GM18867 (cell line): ENCODE measurements around the gene PER1.

ENCODE experiments used
- ATAC-seq: cut with Tn5 transposase; IDR thresholded peaks from one replicate; pipeline ENCODE4 v1.9.1; 2021; ENCODE audit warnings: mild to moderate bottlenecking, moderate library complexity; ENCODE audit not compliant: unreplicated experiment

PER1 gene, protein sequence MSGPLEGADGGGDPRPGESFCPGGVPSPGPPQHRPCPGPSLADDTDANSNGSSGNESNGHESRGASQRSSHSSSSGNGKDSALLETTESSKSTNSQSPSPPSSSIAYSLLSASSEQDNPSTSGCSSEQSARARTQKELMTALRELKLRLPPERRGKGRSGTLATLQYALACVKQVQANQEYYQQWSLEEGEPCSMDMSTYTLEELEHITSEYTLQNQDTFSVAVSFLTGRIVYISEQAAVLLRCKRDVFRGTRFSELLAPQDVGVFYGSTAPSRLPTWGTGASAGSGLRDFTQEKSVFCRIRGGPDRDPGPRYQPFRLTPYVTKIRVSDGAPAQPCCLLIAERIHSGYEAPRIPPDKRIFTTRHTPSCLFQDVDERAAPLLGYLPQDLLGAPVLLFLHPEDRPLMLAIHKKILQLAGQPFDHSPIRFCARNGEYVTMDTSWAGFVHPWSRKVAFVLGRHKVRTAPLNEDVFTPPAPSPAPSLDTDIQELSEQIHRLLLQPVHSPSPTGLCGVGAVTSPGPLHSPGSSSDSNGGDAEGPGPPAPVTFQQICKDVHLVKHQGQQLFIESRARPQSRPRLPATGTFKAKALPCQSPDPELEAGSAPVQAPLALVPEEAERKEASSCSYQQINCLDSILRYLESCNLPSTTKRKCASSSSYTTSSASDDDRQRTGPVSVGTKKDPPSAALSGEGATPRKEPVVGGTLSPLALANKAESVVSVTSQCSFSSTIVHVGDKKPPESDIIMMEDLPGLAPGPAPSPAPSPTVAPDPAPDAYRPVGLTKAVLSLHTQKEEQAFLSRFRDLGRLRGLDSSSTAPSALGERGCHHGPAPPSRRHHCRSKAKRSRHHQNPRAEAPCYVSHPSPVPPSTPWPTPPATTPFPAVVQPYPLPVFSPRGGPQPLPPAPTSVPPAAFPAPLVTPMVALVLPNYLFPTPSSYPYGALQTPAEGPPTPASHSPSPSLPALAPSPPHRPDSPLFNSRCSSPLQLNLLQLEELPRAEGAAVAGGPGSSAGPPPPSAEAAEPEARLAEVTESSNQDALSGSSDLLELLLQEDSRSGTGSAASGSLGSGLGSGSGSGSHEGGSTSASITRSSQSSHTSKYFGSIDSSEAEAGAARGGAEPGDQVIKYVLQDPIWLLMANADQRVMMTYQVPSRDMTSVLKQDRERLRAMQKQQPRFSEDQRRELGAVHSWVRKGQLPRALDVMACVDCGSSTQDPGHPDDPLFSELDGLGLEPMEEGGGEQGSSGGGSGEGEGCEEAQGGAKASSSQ (N-terminal part only)

DNA sequence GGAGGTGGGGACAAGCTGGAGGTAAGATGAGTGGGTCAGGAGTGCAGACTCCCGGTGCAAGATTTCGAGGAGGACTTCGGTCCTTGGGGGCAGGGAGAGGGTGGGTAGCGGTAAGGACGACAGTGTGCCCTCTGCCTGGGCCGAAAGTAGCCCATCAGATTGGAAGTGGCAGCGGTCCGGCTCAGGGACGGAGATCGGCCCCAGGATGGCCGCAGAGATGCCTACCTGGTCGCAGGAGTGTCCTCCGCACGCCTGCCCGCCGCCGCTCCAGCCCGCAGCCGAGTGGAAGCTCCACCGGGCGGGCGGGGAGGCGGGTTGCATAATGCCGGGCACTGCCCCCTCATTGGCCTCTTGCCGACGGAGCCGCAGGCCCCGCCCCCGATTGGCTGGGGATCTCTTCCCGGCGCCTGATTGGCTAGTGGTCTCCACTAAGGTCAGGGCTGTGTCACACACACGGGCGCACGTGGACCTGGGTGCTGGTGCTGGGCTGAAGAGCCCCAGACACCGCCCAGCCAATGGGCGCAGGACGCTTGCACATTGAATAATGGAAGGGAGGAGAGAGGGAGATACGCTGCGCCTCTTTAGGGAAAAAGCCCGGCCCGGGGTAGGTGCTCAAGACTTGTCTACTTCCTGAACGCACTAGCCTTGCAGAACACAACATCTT lies at the start of gene PER1:
Gene PER1, minus strand, starts transcription at position 293 of the 664 bp plus-strand sequence. CDS start 1,698 bp downstream, outside the sequence.
- ATAC-seq = no peak

DNA sequence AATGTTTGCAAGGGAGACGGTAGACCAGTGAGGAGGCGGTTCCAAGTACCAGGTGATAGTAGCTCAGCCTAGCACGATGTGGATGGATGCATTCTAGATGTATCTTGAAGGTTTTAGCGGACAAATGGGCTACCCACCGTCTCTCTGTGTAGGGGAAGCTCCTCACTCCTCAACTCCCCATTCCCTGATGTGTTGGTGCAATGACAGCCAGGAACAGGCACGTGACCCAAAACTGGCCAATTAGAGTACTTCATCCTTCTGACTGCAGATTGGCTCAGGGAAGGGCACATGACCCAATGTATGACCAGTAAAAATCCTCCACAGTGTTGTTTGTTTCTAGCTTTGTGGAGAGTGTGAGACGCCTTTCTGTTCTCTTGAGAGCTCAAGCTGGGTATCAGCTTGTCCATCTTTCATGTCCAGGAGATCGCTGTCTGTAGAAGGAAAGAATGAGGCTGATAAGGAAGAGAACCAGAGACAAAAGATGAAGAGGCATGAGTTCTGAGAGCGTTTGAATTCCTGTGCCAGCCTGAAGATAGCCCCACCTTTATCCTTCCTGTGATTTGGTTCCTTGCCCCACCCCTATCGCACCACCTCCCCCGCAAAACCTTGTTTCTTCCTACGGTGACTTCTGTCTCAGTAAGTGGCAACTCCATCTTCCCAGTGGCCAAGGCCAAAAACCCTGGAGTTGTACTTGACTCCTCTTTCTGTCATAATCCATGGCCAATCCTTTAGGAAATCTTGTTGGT lies 40.0 kb upstream of the PER1 start:
- no peak for ATAC-seq

DNA sequence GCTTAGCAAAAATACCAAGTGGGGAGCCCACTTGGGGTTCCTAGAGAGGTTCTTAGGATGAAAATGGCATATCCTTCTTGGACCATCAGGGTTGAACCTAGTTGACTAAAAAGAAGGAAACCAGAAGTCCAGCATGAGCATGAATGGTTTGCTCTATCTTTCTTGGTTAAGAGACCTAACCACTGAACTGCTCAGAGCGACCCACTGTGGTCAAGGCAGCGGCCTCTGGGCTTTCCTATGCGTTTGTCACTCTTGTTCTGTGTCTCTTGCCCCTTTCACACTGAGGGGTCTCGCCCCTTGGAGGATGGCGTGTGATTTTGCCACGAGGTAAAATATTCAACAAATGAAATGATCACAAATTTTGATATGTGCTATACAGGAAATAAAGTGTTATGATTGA lies 38.3 kb upstream of the PER1 start:
- ATAC-seq = no peak

DNA sequence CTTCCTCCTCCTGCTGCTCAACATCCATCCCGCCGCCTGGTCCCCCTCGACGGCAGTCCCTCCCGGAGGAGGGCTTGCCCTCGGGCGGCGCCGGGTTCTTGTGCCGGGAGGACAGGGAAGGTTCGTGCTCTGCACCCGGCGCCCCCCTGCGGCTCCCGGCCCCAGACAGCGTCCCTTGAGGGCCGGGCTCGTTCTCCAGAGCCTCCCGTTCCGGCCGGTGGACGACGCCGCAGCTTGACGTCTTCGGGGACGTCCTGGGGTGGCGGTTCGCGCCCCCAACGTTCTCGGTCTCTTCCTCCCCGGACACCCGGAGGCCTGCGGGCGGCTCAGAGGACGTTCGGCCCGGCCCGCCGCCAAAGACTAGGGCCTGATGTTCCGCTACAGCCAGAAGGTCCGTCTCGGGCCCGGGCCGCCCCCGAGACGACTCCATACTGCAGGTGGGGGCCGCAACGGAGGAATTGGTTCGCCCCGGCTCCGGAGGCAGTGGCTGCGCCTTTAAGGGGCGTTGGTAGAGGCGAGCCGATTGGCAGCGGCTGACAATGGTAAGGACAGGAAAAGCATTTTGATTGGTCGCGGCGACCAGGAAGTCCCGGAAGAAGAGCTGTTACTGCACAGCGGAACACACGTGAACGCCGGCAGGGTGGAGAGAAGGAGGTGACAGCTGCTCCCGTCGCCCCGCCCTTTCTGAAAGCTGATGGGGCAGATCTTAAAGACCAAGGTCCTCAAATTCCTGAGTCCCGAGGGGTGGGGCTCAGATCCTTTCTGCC lies 37.7 kb upstream of the PER1 start, which contains the start of gene BORCS6:
Gene BORCS6, minus strand, starts transcription at position 470 of the 767 bp plus-strand sequence. Its CDS starts 40 bp downstream, at position 430.
- ATAC-seq = peak; percentile 49

DNA sequence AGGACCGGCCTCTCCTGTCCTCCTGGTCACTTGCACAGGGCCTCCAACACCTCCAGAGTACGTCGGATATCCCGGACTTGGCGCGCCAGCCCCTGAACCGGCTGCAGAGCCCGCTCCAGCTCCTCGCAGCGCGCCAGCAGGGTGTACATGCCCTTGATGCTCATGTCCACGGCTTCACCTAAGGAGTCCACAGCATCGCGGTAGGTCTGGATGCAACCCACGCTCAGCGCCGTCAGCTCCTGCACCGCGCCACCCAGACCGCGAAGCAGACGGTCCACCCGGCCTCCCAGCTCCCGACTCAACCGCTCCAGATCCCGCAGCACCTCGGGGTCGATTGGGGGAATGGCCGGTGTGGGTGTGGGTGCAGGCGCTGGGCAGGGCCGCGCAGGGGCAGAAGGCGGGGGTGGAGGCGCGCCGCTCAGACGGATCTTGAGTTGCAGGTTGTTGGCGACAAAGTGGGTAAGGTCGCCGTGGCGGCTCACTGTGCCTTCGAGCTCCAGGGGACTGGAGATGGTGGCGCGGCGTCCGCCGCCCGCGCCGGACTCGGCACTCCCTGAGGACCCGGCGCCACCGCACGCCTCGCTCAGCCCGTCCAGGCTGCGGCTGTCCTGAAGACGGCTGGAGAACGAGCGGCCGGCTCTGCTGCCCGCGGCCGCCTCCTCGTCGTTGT lies 37.0 kb upstream of the PER1 start:
- peak; percentile 0 for ATAC-seq

DNA sequence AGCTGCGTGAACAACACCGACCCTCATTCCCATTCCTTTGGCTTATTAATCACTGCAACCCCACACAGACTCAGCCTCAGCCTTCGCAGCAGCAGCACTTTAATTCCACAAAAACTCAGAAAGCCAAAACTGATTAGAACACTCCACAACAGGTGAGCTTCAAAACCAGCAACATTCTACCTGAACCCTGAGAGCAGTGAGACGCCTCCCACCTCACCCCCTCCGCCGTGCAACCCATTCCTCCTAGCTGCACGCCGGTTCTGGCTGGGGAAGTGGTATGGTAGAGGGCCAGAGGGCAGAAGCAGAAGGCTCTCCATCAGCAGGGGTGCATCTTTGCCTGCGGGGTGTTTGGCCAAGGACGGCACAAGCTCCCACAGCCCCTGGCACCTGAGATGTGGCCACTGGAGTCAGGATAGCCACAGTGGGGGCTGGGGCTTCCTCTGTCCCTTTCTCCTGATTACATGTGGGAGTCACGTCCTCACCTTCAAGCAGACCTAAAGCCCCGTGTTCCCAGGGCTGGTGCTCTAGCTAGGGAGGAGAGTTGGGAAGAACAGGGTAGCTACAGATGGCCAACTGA lies 36.1 kb upstream of the PER1 start:
- no peak for ATAC-seq

DNA sequence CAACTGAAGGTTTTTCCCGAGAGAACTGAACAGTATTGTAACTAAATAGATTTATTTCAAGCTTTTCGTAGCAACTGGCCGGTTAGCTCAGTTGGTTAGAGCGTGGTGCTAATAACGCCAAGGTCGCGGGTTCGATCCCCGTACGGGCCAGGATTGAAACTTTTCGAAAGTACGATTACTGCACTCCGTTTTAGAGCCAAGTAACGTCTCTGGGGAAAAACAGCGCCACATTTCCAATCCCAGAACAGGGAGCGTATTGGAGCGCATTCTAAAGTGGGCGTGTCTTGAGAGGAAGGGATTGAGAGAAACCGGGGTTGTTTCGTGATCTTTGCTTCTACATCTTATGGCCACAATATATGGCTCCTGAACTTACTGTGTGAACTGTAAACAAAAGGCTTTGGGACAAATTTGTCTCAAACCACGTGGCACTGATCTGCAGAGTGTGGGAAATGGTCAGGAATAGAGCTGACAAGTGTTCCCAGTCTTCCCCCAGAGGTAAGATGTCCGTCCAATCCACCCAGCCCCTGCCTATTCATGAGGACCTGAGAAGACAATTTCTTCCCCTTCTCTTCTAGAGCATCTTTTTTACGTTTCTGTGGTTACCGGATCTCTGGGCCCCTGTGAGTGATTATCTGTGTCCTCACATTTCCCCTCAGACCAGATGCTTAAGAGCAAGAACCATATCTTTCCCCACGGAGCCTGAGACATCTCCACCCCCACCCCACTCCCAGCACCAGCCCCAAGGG lies 35.5 kb upstream of the PER1 start:
- ATAC-seq = peak; percentile 26

DNA sequence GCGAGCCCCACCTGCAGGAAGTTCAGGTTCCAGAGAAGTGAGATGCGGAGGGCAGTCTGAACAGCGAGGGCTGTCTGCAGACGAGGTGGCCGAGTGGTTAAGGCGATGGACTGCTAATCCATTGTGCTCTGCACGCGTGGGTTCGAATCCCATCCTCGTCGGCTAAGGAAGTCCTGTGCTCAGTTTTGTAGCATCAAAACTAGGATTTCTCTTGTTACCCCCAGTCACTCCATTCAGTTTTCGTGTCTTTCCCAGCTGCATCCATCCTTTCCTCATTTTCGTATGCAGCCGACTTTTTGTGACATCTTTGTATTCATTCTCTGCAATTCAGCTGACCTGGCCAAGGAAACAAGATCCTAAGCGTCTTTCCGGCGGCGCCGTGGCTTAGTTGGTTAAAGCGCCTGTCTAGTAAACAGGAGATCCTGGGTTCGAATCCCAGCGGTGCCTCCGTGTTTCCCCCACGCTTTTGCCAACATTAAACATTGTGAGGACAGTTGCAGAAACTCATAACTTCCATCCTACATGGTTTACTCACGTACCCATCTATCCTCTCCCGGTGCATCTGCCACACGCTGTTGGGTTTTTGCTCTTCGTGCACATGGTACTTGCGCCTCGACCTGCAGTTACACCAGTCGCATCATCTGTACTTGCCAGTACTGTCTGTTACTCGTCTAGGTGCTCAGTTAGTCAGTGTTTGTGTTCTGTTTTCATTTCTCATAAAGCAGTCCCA lies 34.7 kb upstream of the PER1 start:
- peak; percentile 26 for ATAC-seq

DNA sequence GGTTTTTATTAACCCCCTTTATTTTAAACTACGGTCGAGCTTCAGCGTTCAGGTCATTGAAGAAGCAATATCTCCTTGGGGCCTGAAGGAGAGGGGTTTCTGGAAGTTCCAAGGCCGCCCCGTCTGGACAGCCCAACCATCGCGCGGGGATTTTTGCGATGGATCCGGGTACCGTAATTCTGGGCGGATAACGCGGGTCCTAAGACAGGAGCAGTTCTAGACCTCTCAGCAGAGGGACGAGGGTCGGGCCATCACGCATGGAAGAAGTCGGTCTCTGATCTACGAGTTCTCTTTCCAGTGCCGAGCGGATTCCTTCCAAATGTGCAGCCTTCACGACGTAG lies 34.2 kb upstream of the PER1 start:
- peak; percentile 0 for ATAC-seq

DNA sequence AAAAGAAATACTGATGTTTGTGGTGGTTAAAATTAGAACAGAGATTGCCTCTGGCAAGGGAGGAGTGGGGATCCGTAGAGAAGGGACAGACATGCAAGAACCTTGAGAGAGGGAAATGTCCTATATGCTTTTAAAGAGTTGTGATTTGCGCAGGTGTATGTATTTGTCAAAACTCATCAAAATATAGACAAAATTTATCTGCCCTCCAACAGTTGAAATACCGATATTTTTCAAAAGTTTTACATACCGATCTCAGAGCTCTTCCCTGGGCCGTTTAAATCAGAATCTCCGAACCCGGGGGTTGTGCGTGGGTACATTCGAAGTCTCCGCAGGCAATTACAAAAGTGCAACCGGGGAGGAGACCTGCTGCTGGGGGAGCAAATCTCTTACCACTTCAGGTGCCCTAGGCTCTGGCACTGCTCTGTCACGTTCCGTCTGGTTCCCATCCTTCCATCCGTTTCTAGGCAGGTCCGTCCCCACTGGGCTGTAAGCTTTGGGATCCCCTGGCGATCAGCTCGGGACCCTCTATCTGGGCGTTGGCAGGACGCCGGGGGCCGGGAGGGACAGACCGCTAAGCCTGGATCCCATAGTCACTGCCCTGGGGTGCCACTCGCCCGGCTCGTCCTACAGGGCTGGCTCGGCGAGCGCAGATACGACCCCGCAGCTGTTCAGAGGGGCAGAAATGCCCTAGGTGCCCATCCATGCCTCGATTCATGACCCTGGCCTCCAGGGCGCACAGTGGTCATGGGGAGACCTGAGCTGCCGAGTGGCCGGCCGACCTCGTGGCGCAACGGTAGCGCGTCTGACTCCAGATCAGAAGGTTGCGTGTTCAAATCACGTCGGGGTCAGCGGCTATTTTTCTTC lies 33.6 kb upstream of the PER1 start:
- no peak for ATAC-seq

DNA sequence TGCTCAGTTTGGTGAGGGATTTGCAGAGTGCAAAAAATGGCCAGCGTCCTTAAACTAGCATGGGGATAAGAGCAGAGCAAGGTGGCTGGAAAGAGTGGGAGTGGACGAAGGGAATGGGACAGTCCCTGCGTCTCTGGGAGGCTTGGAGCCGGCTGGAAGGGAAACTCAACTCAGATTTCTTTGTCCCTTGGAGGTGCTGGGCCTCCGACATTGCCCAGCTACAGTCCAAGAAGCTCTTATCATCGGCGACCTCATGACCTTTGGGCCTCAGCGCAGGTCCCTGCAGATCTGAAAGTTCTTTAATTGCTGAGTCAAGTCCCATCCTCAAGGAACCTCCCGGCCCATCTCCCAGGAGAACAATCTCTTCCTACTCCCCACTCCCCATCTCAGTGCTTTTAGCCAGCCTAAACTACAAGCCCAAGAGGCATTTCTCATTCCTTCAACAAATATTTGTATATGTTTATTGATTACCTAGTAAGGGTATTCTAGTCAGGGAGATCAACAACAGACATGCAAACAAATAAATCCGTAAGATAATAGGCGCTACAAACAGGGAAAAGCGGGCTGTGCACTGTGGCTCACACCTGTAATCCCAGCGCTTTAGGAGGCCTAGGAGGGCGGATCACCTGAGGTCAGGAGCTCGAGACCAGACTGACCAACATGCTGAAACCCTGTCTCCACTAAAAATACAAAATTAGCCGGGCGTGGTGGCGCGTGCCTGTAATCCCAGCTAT lies 25.0 kb upstream of the PER1 start:
- no peak for ATAC-seq

DNA sequence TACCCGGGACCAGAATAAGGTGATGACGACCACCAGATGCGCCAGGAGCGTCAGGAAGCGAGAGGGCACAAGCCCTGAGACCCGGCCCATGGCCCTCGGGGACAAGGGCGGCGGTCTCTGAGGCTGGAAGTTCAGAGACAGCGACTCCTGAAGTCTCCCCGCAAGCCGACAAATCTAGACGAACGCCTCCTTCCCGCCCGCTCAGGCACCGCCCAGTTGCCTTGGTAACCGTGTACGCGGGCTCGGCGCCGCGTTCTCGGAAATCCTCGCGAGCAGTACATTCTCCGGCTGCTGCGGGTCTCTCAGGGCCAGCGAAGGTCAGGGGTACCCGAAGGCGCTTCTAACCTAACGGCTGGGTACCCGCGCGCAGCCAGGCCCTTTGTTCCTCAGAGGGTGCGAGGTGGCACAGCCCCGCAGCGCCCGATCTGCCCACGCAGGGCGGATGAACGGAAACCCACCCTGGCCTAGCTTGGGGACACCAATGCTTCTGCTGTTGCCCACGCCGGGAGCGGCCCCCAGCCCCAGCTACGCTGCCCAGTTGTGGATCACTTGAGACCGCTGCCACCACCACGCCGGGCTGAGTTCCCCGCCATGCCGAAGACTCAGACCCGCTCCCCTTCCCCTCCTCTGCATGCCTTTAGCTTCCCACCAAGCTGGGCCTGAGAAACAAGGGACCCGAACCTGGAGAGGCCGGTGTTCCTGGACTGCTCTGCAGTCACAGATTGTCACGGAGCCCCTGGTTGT lies 24.2 kb upstream of the PER1 start, which contains the start of gene TMEM107:
Gene TMEM107, minus strand, starts transcription at position 184 of the 744 bp plus-strand sequence. Its CDS starts 94 bp downstream, at position 90.
- ATAC-seq = peak; percentile 41

DNA sequence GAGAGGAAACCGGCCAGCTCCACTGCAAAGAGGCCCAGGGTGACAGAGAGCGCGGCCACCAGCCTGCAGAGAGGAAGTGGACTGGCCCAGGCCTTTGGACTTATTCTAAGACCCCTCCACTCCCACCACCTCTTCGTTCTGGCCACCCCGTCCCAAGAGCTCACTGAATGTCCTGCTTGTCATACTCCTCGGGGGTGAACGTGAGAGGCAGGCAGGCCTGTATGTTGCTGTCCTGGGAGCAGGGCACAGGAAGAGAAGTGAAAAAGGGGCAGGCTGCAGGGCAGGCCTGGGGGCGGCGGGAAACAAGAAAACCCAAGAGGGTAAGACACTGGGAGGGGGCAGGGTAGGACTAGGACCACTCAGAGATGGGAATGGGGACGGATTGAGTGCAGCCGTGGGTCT lies 23.6 kb upstream of the PER1 start:
- ATAC-seq = peak; percentile 10

DNA sequence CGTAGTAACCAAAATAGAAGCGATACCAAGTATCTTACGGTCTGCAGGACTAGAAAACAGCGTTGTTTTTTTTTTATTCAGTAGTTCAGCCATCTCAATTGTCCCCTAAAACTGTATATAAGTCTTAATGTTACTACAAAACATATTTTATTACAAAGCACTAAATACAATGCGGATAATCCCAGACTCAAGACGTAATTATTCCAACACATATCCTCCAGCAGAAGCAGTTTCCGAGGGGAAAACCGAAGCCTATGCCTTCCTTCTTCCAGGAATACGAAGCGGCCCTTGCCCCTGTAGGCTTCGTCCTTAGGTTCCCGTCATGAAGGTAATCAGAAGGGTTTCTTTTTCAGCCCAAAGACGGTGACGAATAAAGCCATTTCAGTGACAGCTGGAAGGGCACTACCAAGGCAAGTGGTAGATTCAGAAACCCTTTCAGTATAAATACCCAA lies 21.7 kb upstream of the PER1 start:
- no peak for ATAC-seq
